ENCODE results near the gene STX8.

DNA sequence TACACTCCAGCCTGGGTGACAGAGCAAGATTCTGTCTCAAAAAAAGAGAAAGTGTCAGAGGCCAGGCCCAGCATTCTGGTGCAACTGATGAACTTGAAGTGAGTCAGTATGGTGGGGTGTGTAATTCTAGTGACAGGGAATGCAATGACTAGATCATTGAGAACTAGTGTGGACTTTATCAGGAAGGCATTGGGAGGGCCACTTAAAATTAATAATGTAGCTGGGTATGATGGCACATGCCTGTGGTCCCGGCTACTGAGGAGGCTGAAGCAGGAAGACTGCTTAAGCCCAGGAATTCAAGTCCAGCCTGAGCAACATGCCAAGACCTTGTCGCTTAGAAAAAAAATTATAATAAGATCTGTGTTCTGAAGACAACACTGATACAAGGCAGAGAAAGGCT is 90.8 kb downstream of the STX8 start:
- TF ChIP-seq POLR2A (IDR thresholded peaks at IDR 0.05) = no peak
- TF ChIP-seq, protein P1, sequence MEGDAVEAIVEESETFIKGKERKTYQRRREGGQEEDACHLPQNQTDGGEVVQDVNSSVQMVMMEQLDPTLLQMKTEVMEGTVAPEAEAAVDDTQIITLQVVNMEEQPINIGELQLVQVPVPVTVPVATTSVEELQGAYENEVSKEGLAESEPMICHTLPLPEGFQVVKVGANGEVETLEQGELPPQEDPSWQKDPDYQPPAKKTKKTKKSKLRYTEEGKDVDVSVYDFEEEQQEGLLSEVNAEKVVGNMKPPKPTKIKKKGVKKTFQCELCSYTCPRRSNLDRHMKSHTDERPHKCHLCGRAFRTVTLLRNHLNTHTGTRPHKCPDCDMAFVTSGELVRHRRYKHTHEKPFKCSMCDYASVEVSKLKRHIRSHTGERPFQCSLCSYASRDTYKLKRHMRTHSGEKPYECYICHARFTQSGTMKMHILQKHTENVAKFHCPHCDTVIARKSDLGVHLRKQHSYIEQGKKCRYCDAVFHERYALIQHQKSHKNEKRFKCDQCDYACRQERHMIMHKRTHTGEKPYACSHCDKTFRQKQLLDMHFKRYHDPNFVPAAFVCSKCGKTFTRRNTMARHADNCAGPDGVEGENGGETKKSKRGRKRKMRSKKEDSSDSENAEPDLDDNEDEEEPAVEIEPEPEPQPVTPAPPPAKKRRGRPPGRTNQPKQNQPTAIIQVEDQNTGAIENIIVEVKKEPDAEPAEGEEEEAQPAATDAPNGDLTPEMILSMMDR (IDR thresholded peaks at IDR 0.05) = no peak

All from Peyer's patch (tissue), 4 donors.